NT2/D1 (cell line): ENCODE results near the gene WFDC10B.

Experiments used
- SUZ12 ChIP-seq: IDR thresholded peaks from 2 replicates; pipeline ENCODE4 v1.6.1; 2011; ENCODE audit not compliant: insufficient read length, insufficient read depth; ENCODE audit errors: extremely low read depth
- ZNF274 ChIP-seq: IDR thresholded peaks from 2 replicates; pipeline ENCODE4 v1.6.1; 2011; ENCODE audit warnings: mild to moderate bottlenecking, low read depth, low read length

DNA sequence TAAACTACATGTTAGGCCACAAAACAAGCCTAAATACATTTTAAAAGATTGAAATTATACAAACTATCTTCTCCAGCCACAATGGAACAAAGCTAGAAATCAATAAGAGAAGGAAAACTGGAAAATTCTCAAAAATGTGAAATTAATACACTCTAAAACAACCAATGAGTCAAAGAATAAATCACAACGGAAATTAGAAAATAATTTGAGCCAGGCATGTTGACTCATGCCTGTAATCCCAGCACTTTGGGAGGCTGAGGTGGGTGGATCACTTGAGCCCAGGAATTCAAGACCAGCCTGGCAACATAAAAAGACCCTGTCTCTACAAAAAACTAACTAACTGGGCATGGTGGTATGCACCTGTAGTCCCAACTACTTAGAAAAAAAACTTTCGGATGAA lies 9.3 kb downstream of the WFDC10B start:
- TF ChIP-seq ZNF274 (no peak), SUZ12 (no peak)
